Keratinocyte (primary cell): Measurements from ENCODE around the gene ELL.

Source experiments
- CTCF ChIP-seq, 3 experiments: IDR thresholded peaks in 1 of 3; conservative IDR thresholded peaks in 1 of 3; optimal IDR thresholded peaks in 1 of 3; 2 replicates in 2 of 3; 3 replicates in 1 of 3; pipeline versions ENCODE3 to v1.5.1; 2011; ENCODE audit warnings: low read length in 3 of 3, mild to moderate bottlenecking in 3 of 3, moderate library complexity in 2 of 3, control low read depth in 1 of 3, inconsistent platforms in 1 of 3; ENCODE audit not compliant: insufficient read depth in 2 of 3; ENCODE audit errors: extremely low read depth in 1 of 3
- EZH2 ChIP-seq: IDR thresholded peaks from one replicate; pipeline ENCODE4 v1.6.1; 2012; ENCODE audit warnings: inconsistent platforms, mild to moderate bottlenecking, low read length, moderate library complexity

DNA sequence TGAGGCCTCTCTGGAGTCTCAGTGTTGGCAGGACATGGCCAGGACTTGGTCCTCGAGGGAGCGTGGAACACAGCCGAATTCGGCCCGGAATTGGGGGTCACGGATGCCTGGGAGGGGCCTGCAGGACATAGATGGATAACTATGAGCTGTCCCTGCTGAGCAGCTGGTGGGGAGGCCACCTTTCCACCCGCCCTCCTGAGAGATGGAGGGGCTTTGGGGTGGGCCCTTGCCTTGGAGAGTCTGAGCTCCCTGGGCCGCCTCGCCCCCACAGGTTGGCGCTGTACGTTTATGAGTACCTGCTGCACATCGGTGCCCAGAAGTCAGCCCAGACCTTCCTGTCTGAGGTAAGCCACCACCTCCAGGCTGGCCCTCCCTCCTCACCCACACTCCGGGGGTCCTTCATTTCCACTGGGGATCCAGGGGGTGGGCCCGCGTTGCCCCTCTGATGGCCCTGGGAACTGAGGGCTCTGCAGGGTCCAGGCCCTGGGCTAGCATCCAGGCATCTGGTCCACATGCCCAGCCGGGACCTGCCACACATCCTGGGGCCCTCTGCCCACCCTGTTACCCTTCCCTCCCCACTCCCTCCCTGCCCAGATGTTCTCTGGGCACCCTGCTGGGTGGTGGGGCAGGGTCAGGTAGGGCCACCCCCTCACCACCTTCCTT lies 94.7 kb downstream of the ELL start:
- TF ChIP-seq CTCF (optimal IDR thresholded peaks at IDR 0.05 in 1 of 3, IDR thresholded peaks at IDR 0.05 in 1 of 3, conservative IDR thresholded peaks at IDR 0.05 in 1 of 3; ENCODE audit: extremely low read depth in 1 of 3, insufficient read depth in 2 of 3, low read length in 3 of 3) (no peak), EZH2 (no peak)
